HG03565 (cell line): Measurements from ENCODE around the gene JMJD6.
"Not testable (repeated sequence)": the region's sequence is repeated elsewhere in the genome, so short reads cannot be mapped to it uniquely, and the experiment has no call there.

ENCODE experiments used
- ATAC-seq: cut with Tn5 transposase; IDR thresholded peaks from one replicate; pipeline ENCODE4 v1.9.1; 2021; ENCODE audit warnings: mild to moderate bottlenecking, moderate library complexity; ENCODE audit not compliant: unreplicated experiment

JMJD6 gene

GRCh38 chr17:76718516-76718915 lies 7.9 kb downstream of the JMJD6 start:
- no peak for ATAC-seq

GRCh38 chr17:76716839-76717215 lies 9.6 kb downstream of the JMJD6 start:
- no peak for ATAC-seq

GRCh38 chr17:76716146-76716838 lies 10.1 kb downstream of the JMJD6 start:
- ATAC-seq, result no peak

- ATAC-seq, result no peak
Measured at GRCh38 chr17:76715496-76715830, 10.9 kb downstream of the JMJD6 start.

GRCh38 chr17:76714822-76715495 lies 11.4 kb downstream of the JMJD6 start:
- no peak for ATAC-seq

GRCh38 chr17:76714336-76714735 lies 12.1 kb downstream of the JMJD6 start:
- ATAC-seq, result no peak

- ATAC-seq, result no peak
Measured at GRCh38 chr17:76713765-76714164, 12.6 kb downstream of the JMJD6 start.

- not testable (repeated sequence) for ATAC-seq
Measured at GRCh38 chr17:76712321-76712720, 14.1 kb downstream of the JMJD6 start.

- no peak for ATAC-seq
Measured at GRCh38 chr17:76710863-76711611, 15.4 kb downstream of the JMJD6 start, which contains the start of gene MXRA7. MXRA7 (minus strand) TSS chr17:76710965; CDS start chr17:76710946, 19 bp downstream.

GRCh38 chr17:76709951-76710862 lies 16.2 kb downstream of the JMJD6 start:
- ATAC-seq, result not testable (repeated sequence)

GRCh38 chr17:76709077-76709950 lies 17.1 kb downstream of the JMJD6 start:
- ATAC-seq, result no peak

- ATAC-seq, result no peak
Measured at GRCh38 chr17:76707985-76708807, 18.2 kb downstream of the JMJD6 start.

GRCh38 chr17:76706817-76707216 lies 19.6 kb downstream of the JMJD6 start:
- no peak for ATAC-seq

GRCh38 chr17:76704805-76705204 lies 21.6 kb downstream of the JMJD6 start:
- no peak for ATAC-seq

- ATAC-seq, result no peak
Measured at GRCh38 chr17:76702941-76703637, 23.3 kb downstream of the JMJD6 start.

GRCh38 chr17:76702076-76702475 lies 24.3 kb downstream of the JMJD6 start:
- no peak for ATAC-seq

- no peak for ATAC-seq
Measured at GRCh38 chr17:76701471-76701967, 24.9 kb downstream of the JMJD6 start.
